Rectal smooth muscle tissue (tissue), 1 donor: ENCODE data around the gene DPM1.

Experiments used
- H3K27ac ChIP-seq: one replicate; pipeline ENCODE4 v1.7.0; 2013; ENCODE audit warnings: low read depth, low read length, inconsistent platforms
- H3K27me3 ChIP-seq: one replicate; pipeline ENCODE4 v1.7.0; 2013; ENCODE audit warnings: low read length; ENCODE audit not compliant: control insufficient read depth, insufficient read depth
- H3K36me3 ChIP-seq: one replicate; pipeline ENCODE4 v1.7.0; 2013; ENCODE audit warnings: low read length; ENCODE audit not compliant: control insufficient read depth, insufficient read depth
- H3K4me1 ChIP-seq: one replicate; pipeline ENCODE4 v1.7.0; 2013; ENCODE audit warnings: low read length; ENCODE audit not compliant: control insufficient read depth, insufficient read depth
- H3K4me3 ChIP-seq: one replicate; pipeline ENCODE4 v1.7.0; 2013; ENCODE audit warnings: low read length
- H3K9ac ChIP-seq: one replicate; pipeline ENCODE4 v1.7.0; 2013; ENCODE audit warnings: low read length

The DPM1 gene

GRCh38 chr20:50975701-50976330, 17.5 kb upstream of the DPM1 start:
- no peak overlapping the region for H3K4me3 ChIP-seq
- no peak overlapping the region for H3K9ac ChIP-seq
- no peaks in the 10 kb centered on the region for H3K4me1 ChIP-seq
- H3K27ac ChIP-seq = no peak overlapping the region
- no peaks in the 10 kb centered on the region for H3K36me3 ChIP-seq
- H3K27me3 ChIP-seq = no peaks in the 10 kb centered on the region

GRCh38 chr20:50969912-50970311, 11.6 kb upstream of the DPM1 start:
- Histone ChIP-seq H3K36me3 (no peaks in the 10 kb centered on the region), H3K4me3 (no peak overlapping the region), H3K4me1 (no peaks in the 10 kb centered on the region), H3K27me3 (no peaks in the 10 kb centered on the region), H3K9ac (no peak overlapping the region), H3K27ac (no peak overlapping the region)

- Histone ChIP-seq H3K4me1 (no peaks in the 10 kb centered on the region), H3K27me3 (no peaks in the 10 kb centered on the region), H3K36me3 (no peaks in the 10 kb centered on the region), H3K4me3 (no peak overlapping the region), H3K9ac (no peak overlapping the region), H3K27ac (no peak overlapping the region)
These were observed 11.1 kb upstream of the DPM1 start for GRCh38 chr20:50969435-50969834.

GRCh38 chr20:50968289-50968688, 10.0 kb upstream of the DPM1 start:
- no peak overlapping the region for H3K27ac ChIP-seq
- no peaks in the 10 kb centered on the region for H3K27me3 ChIP-seq
- H3K4me1 ChIP-seq = no peaks in the 10 kb centered on the region
- H3K9ac ChIP-seq = no peak overlapping the region
- no peaks in the 10 kb centered on the region for H3K36me3 ChIP-seq
- no peak overlapping the region for H3K4me3 ChIP-seq

DNA sequence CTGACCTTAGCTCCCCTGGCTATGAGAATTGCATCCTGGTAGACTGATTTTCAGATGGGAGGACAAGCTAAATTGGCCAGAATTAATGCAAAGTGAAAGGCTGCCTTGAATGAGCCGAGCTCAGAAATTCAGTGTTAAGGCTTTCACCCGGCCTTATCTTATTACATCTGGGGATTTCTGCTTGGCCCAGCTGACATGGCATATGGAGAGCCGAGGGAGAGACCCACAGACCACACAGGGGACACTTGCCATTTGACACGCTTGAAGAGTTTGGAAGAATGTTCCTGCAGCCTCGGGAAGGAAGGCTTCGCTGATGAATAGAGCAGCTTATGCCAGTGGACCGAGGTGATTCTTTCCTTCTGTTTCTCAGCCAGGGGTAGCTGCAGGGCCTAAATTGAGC, 9.3 kb upstream of the DPM1 start:
- H3K4me1 ChIP-seq = no peaks in the 10 kb centered on the region
- no peak overlapping the region for H3K9ac ChIP-seq
- no peaks in the 10 kb centered on the region for H3K36me3 ChIP-seq
- H3K27ac ChIP-seq = no peak overlapping the region
- H3K27me3 ChIP-seq = no peaks in the 10 kb centered on the region
- H3K4me3 ChIP-seq = no peak overlapping the region

GRCh38 chr20:50959543-50960126, 1.3 kb upstream of the DPM1 start:
- H3K27ac ChIP-seq = peak overlapping the region; percentile 89
- peak overlapping the region; percentile 98 for H3K4me3 ChIP-seq
- H3K27me3 ChIP-seq = no peaks in the 10 kb centered on the region
- no peak overlapping the region for H3K9ac ChIP-seq
- peaks cover 17% of the 10 kb centered on the region for H3K4me1 ChIP-seq
- peaks cover 4% of the 10 kb centered on the region for H3K36me3 ChIP-seq

GRCh38 chr20:50958615-50959542, 547 bp upstream of the DPM1 start, which contains the start of gene MOCS3:
TSS of gene MOCS3 (plus strand) at chr20:50958818. CDS start at chr20:50958843, 25 bp downstream.
- H3K4me1 ChIP-seq = peaks cover 17% of the 10 kb centered on the region
- H3K4me3 ChIP-seq = peak within 1 kb of the TSS; percentile 98
- peaks cover 4% of the 10 kb centered on the region for H3K36me3 ChIP-seq
- peak within 1 kb of the TSS; percentile 89 for H3K9ac ChIP-seq
- peak within 1 kb of the TSS; percentile 89 for H3K27ac ChIP-seq
- no peaks in the 10 kb centered on the region for H3K27me3 ChIP-seq

DNA sequence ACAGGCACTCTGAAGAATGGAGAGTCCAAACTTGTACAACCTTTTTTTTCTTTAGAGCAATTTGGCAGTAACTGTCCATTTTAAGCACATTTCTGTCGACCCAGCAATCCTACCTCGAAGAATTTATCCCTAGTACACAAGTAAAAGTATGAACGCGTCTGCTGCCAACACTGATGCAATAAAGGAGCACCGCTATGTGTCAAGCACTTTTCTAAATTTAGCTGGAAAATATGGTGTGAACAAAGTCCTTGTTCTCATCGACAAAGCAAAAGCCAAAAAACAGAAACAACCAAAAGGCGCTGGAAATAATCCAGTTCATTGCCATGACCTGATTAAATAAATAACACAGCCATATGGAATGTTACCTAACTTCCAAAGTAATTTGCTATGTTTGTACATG, 1.1 kb downstream of the DPM1 start:
- no peak overlapping the region for H3K9ac ChIP-seq
- no peaks in the 10 kb centered on the region for H3K27me3 ChIP-seq
- peaks cover 17% of the 10 kb centered on the region for H3K4me1 ChIP-seq
- peak overlapping the region; percentile 98 for H3K4me3 ChIP-seq
- H3K27ac ChIP-seq = peak overlapping the region; percentile 89
- peaks cover 7% of the 10 kb centered on the region for H3K36me3 ChIP-seq

GRCh38 chr20:50953821-50954220, 4.5 kb downstream of the DPM1 start:
- H3K4me1 ChIP-seq = peaks cover 7% of the 10 kb centered on the region
- no peak overlapping the region for H3K9ac ChIP-seq
- no peak overlapping the region for H3K4me3 ChIP-seq
- H3K27me3 ChIP-seq = no peaks in the 10 kb centered on the region
- peaks cover 4% of the 10 kb centered on the region for H3K36me3 ChIP-seq
- H3K27ac ChIP-seq = no peak overlapping the region

DNA sequence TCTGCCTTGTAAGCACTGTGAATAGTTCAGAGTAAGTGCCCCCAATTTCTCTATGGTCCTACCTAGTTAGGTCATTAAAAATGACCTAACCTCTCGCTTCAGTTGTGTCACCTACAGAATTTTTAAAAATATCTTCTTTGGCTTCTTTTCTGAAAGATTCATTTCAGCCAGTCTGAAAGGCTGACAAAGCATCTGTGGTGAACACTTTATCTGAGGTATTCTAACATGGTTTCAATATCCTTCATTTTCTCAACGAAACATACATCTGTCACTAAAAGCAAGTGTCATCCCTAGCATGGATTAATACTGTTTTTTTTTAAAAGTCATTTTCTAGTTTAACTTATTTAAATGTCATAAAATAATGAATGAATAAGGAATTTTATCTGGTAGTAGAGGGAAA, 5.1 kb downstream of the DPM1 start:
- Histone ChIP-seq H3K27ac (no peak overlapping the region), H3K4me1 (peaks cover 7% of the 10 kb centered on the region), H3K9ac (no peak overlapping the region), H3K27me3 (no peaks in the 10 kb centered on the region), H3K36me3 (peaks cover 8% of the 10 kb centered on the region), H3K4me3 (no peak overlapping the region)

GRCh38 chr20:50948132-50948785, 10.1 kb downstream of the DPM1 start:
- Histone ChIP-seq H3K27ac (no peak overlapping the region), H3K27me3 (no peaks in the 10 kb centered on the region), H3K4me1 (no peaks in the 10 kb centered on the region), H3K4me3 (no peak overlapping the region), H3K9ac (no peak overlapping the region), H3K36me3 (peaks cover 36% of the 10 kb centered on the region)

GRCh38 chr20:50943069-50943468, 15.3 kb downstream of the DPM1 start:
- Histone ChIP-seq H3K9ac (no peak overlapping the region), H3K4me1 (no peaks in the 10 kb centered on the region), H3K4me3 (no peak overlapping the region), H3K27ac (no peak overlapping the region), H3K27me3 (no peaks in the 10 kb centered on the region), H3K36me3 (peaks cover 32% of the 10 kb centered on the region)
